Right lobe of liver (tissue), 4 donors: ENCODE data around the gene SYPL2.

Experiments
- CTCF ChIP-seq, 4 donors: fragments of 200-600 bp in 3 of 4; fragments of 450-650 bp in 1 of 4; IDR thresholded peaks; one replicate each; pipeline versions ENCODE4 v1.5.1 to v1.8.0; 2016 to 2022; ENCODE audit warnings: antibody characterized with exemption in 4 of 4, mild to moderate bottlenecking in 2 of 4
- POLR2A ChIP-seq: fragments of 450-650 bp; IDR thresholded peaks from one replicate; pipeline ENCODE4 v1.6.1; 2017; ENCODE audit warnings: antibody characterized with exemption, mild to moderate bottlenecking
- donor health status: DM: no; HTN: no; CAD: no.
- donor health status: DM: no; HTN: no; CAD: no.
- donor health status: DM: no; HTN: yes; CAD: no.

GRCh38 chr1:109478806-109479205, 12.5 kb downstream of the SYPL2 start:
- TF ChIP-seq CTCF (IDR thresholded peaks at IDR 0.05) (no peak), POLR2A (no peak)
